Measurements from ENCODE around the gene TEX44. TPM values are rescaled to one million over a fixed set of nuclear protein-coding genes. Genes with fewer than 3 reads are reported as not detected.
"Not testable (repeated sequence)": the region's sequence is repeated elsewhere in the genome, so short reads cannot be mapped to it uniquely, and the experiment has no call there.

The TEX44 gene
- total RNA-seq, 1 donor = not detected

- DNase-seq (ENCODE audit: low read depth) = no peak
- TF ChIP-seq, protein P1, sequence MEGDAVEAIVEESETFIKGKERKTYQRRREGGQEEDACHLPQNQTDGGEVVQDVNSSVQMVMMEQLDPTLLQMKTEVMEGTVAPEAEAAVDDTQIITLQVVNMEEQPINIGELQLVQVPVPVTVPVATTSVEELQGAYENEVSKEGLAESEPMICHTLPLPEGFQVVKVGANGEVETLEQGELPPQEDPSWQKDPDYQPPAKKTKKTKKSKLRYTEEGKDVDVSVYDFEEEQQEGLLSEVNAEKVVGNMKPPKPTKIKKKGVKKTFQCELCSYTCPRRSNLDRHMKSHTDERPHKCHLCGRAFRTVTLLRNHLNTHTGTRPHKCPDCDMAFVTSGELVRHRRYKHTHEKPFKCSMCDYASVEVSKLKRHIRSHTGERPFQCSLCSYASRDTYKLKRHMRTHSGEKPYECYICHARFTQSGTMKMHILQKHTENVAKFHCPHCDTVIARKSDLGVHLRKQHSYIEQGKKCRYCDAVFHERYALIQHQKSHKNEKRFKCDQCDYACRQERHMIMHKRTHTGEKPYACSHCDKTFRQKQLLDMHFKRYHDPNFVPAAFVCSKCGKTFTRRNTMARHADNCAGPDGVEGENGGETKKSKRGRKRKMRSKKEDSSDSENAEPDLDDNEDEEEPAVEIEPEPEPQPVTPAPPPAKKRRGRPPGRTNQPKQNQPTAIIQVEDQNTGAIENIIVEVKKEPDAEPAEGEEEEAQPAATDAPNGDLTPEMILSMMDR (IDR thresholded peaks at IDR 0.05; ENCODE audit: insufficient read depth, low read depth, low read length) = no peak
- no peak overlapping the region for H3K4me3 ChIP-seq (ENCODE audit: low read depth, low read length)
Observed at GRCh38 chr2:231552752-231553151, 39.9 kb upstream of the TEX44 start.

DNA sequence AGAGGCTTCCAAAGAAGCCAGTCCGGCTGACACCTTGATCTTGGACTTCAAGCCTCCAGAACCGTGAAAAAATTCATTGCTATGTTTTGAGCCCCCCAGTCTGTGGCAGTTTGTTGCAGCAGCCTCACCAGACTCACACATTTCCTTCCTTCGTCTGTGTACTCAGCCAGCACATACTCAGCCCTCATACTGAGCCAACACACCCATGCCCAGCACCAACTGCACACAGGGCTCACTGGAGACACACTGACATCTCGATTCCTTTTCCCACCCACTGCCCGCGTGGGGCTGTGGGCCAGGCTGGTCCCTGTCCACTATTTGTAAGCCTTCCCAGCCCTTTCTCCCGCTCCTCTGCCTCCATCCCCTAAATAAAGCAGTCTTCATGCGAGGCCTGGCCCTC lies 38.3 kb upstream of the TEX44 start:
- H3K4me3 ChIP-seq (ENCODE audit: low read depth, low read length) = peak overlapping the region; percentile 25

GRCh38 chr2:231554748-231555545 lies 37.7 kb upstream of the TEX44 start:
- peak; percentile 88 for DNase-seq (ENCODE audit: low read depth)
- H3K4me3 ChIP-seq (ENCODE audit: low read depth, low read length) = peak overlapping the region; percentile 25
- TF ChIP-seq, protein P1 (IDR thresholded peaks at IDR 0.05; ENCODE audit: insufficient read depth, low read depth, low read length) = no peak

More for the DNA sequence above, 38.3 kb upstream of the TEX44 start:
- TF ChIP-seq, protein P1 (IDR thresholded peaks at IDR 0.05; ENCODE audit: insufficient read depth, low read depth, low read length) = no peak
- no peak for DNase-seq (ENCODE audit: low read depth)

- not testable (repeated sequence) for DNase-seq (ENCODE audit: low read depth); H3K4me3 ChIP-seq (ENCODE audit: low read depth, low read length)
Observed at GRCh38 chr2:231556496-231556895, 36.2 kb upstream of the TEX44 start.

DNA sequence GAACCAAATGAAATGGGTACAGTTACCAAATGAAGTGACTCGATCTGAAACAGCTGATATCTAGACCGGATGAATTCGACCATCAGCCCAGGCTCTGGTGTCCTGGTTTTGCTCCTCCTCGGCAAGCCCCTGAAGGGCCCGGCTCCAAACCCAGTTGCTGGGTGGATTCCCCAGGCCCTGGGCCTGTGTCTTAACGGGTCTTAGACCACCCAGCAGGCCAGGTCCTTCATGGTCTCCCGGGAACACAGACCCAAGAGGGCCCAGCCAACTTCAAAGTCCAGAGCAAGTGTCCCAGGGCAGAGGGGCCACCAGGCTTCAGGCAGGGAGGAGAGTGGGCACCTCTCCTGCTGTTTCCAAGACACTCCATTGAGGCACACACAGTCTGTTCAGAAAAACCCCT lies 35.7 kb upstream of the TEX44 start:
- H3K4me3 ChIP-seq (ENCODE audit: low read depth, low read length) = no peak overlapping the region
- no peak for DNase-seq (ENCODE audit: low read depth)
- TF ChIP-seq, protein P1 (IDR thresholded peaks at IDR 0.05; ENCODE audit: insufficient read depth, low read depth, low read length) = no peak

DNA sequence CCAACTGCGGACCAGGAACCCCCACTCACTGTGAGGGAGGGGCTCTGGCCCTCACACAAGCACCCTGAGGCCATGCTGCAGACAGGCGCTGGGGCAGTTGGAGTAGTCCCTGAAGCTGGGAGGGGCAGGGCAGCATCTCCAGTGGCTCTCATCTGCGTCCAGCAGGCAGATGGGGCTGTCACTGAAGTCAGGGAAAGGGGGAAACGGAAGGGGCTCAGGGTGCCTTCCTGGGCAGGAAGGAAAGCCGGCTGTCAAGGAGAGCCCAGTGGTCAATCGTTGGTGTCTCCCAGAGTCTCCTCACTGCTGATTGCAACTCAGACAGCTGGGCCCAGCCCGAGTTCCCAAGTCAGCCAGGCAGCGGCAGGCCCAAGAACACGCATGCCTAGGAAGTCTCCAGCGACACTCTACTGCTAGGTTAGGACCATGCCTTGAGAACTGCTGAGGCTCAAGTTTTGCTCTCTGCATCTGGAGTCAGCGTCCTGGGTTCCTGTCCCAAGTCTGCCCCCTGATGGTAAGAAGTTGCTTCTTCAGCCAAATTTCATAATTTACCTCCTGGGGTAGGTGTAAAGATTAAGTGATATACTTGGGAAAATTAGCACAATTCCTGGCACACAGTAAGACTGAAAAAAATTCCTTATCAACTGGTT lies 35.0 kb upstream of the TEX44 start:
- H3K4me3 ChIP-seq (ENCODE audit: low read depth, low read length) = no peak overlapping the region
- peak; percentile 90 for DNase-seq (ENCODE audit: low read depth)
- TF ChIP-seq, protein P1 (IDR thresholded peaks at IDR 0.05; ENCODE audit: insufficient read depth, low read depth, low read length) = peak; percentile 79

DNA sequence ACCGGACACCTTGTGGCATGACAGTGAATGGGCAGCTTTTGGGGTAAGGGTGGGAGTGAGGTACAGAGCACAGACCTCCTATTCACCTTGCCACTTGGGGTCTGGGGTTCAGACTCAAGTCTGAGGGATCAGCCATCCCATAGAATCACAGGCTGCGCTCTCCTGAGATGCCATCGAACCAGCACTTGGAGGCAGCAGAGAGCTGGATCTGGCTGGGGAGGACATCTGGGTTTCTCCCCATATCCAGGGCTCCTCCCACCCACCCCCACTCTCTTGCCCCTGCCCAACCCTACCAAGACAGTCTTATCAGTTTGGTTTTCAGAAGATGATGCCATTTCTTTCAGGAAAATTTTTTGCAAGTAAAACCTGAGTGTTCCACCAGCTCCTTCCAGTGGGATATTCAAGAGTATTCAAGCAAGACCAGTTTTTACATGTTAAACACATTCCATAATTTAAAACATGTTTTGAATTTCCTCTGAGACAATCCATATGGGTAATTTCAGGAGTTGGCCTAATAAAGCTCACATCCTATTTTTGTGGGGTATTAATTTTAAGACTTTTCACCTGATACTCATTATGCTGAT lies 29.2 kb upstream of the TEX44 start:
- TF ChIP-seq, protein P1 (IDR thresholded peaks at IDR 0.05; ENCODE audit: insufficient read depth, low read depth, low read length) = peak; percentile 77
- DNase-seq (ENCODE audit: low read depth) = peak; percentile 65
- no peak overlapping the region for H3K4me3 ChIP-seq (ENCODE audit: low read depth, low read length)
